Measurements from ENCODE around the gene ARHGAP6. TPM values are rescaled to one million over a fixed set of nuclear protein-coding genes. Genes with fewer than 3 reads are reported as not detected.

The ARHGAP6 gene
- total and polyA plus RNA-seq, 11 donors, result 2.1 to 6.6 (median 2.5) TPM

DNA sequence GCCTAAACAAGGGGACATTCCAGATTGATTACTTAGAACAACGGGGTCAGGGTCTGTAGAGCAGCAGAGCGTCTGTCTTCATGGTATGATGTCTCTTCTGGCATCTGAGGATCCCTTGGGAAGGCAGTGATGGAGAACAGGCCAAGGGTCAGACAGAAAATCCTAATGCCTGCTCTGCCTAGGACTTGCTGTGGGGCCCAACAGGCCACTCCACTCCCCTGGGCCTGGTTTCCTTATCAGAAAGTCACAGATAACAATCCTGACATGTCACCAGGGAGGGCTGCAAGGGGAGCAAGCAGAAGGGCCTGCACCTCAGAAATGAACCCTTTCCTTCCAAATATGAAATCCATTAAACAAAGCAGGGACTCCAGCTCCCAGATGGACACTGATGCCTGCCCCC lies 21.4 kb upstream of the ARHGAP6 start:
- Histone ChIP-seq H3K4me1 (no peaks in the 10 kb centered on the region), H3K4me3 (no peak overlapping the region), H3K9me3 (no peaks in the 10 kb centered on the region), H3K27ac (no peak overlapping the region), H3K27me3 (no peaks in the 10 kb centered on the region), H3K36me3 (no peaks in the 10 kb centered on the region)
- DNase-seq (no peak), ATAC-seq (no peak)
- WGBS, 4 donors, result 32 to 59% (median 41%) methylated on average over 2 of the region's 2 CpGs
- TF ChIP-seq, protein P1, sequence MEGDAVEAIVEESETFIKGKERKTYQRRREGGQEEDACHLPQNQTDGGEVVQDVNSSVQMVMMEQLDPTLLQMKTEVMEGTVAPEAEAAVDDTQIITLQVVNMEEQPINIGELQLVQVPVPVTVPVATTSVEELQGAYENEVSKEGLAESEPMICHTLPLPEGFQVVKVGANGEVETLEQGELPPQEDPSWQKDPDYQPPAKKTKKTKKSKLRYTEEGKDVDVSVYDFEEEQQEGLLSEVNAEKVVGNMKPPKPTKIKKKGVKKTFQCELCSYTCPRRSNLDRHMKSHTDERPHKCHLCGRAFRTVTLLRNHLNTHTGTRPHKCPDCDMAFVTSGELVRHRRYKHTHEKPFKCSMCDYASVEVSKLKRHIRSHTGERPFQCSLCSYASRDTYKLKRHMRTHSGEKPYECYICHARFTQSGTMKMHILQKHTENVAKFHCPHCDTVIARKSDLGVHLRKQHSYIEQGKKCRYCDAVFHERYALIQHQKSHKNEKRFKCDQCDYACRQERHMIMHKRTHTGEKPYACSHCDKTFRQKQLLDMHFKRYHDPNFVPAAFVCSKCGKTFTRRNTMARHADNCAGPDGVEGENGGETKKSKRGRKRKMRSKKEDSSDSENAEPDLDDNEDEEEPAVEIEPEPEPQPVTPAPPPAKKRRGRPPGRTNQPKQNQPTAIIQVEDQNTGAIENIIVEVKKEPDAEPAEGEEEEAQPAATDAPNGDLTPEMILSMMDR (IDR thresholded peaks at IDR 0.05), result no peak
- no peak for TF ChIP-seq POLR2A (IDR thresholded peaks at IDR 0.05)
- intact Hi-C loops (cut with DNase I), result no loop called here

DNA sequence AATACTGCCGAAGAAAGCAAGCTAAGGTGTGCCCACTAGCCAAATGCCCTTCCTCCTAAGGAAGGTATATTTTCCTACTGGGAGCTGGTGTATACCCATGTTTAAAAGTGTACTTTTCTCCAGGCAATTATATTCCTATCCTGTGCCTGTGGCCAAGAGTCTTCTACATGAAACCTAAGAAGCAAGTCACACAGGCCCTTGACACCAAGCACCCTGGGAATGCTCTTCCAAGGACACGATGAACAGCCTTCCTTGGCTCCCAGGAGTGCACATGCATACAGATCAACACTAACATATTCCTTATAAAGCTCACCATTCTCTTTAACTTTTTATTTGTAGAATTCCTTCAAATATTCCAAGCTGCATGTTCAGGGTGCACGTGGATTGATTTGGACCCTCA lies 17.3 kb upstream of the ARHGAP6 start:
- H3K27ac ChIP-seq, result no peak overlapping the region
- ATAC-seq, result no peak

DNA sequence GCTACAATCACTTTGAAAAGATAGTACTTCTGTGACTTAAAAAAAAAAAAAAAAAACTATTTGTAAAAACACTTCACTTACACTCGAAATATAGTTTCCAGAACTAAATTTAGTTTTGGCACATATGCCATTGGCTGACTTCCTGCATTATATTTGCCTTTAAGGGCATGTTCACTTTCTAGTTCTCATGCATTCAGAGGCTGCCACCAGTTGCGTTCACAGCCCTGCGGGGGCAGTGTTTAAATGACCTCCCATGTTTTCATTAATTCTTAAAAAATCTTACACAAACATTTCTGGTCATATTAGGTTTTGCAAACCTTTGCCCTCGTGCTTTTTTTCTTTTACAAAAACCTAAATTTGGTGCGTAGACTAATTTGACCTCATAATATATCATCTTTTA lies 12.4 kb upstream of the ARHGAP6 start:
- WGBS, 4 donors, result 32 to 41% (median 34%) methylated on average over 5 of the region's 5 CpGs
- Histone ChIP-seq H3K9me3 (no peaks in the 10 kb centered on the region), H3K4me1 (peaks cover 0 to 4% (median 0%) of the 10 kb centered on the region in 12 donors), H3K27me3 (peaks cover 0 to 5% (median 0%) of the 10 kb centered on the region in 9 donors), H3K27ac (no peak overlapping the region), H3K4me3 (no peak overlapping the region), H3K36me3 (no peaks in the 10 kb centered on the region)
- ATAC-seq (no peak), DNase-seq (no peak)
- TF ChIP-seq POLR2A (IDR thresholded peaks at IDR 0.05), result no peak
- TF ChIP-seq, protein P1 (IDR thresholded peaks at IDR 0.05), result peak in 4 of 12 donors; percentile 12 to 25 (median 17)
- intact Hi-C loops (cut with DNase I), result no loop called here

More for the DNA sequence above, 17.3 kb upstream of the ARHGAP6 start:
- no peak for DNase-seq
- Histone ChIP-seq H3K27me3 (no peaks in the 10 kb centered on the region), H3K4me1 (peaks cover 0 to 4% (median 0%) of the 10 kb centered on the region in 12 donors), H3K36me3 (no peaks in the 10 kb centered on the region), H3K9me3 (no peaks in the 10 kb centered on the region), H3K4me3 (no peak overlapping the region)
- TF ChIP-seq POLR2A (IDR thresholded peaks at IDR 0.05), result no peak
- TF ChIP-seq, protein P1 (IDR thresholded peaks at IDR 0.05), result no peak
- WGBS, 4 donors, result 79 to 91% (median 83%) methylated on average over 3 of the region's 3 CpGs
- intact Hi-C loops (cut with DNase I), result no loop called here

DNA sequence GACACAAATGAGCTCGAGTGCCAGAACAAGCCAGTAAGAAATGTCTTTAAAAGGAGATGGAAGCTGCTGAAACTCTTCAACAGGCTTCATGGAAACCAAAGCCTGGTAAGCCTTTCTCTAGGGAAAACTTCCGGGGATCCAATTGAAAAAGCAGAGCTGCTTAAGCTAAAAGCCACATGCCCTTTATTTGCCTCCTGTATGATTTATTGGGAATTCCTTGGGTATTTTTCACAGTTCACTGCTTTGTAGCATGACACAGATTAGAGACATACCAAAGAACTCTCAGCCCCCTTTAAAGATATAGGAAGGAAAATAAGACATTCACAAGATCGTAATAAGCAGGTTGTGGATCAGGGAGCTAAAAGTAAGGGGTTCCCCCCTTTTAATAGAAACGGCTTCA lies 6.5 kb upstream of the ARHGAP6 start:
- ATAC-seq, result no peak
- no peaks in the 10 kb centered on the region for H3K4me1 ChIP-seq
- H3K36me3 ChIP-seq, result no peaks in the 10 kb centered on the region
- 63 to 78% (median 66%) methylated on average over 4 of the region's 4 CpGs for WGBS, 4 donors
- intact Hi-C loops (cut with DNase I), result no loop called here
- TF ChIP-seq, protein P1 (IDR thresholded peaks at IDR 0.05), result no peak
- TF ChIP-seq POLR2A (IDR thresholded peaks at IDR 0.05), result no peak
- DNase-seq, result no peak
- no peak overlapping the region for H3K4me3 ChIP-seq
- no peaks in the 10 kb centered on the region for H3K9me3 ChIP-seq
- H3K27ac ChIP-seq, result no peak overlapping the region
- H3K27me3 ChIP-seq, result peaks cover 0 to 25% (median 0%) of the 10 kb centered on the region in 9 donors

All from heart left ventricle (tissue), 16 donors.